ENCODE data around the gene COL6A5.
"Not testable (repeated sequence)": the region's sequence is repeated elsewhere in the genome, so short reads cannot be mapped to it uniquely, and the experiment has no call there.

COL6A5 gene

DNA sequence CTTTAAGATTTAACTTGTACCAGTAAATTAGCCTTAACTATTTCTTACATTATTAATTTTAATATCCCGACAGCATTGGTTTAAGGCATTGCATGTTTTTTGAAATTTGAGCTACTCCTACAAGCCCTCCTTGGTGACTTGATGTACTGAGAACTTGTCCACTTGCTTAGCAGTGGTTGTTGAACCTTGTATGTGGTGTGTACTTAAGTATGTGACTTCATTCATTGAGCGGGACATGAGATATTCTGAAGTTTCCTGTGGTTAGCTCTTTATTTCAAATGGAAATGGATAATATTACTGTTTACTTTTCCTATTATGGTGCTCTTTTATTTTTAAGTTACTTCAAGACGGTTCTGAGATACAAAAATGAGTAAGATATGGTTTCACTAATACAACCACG, 3.6 kb upstream of the COL6A5 start:
- DNase-seq (ENCODE audit: insufficient read length, low spot score) (no peak), FAIRE-seq (no peak)
- TF ChIP-seq SPI1 (IDR thresholded peaks at IDR 0.05; ENCODE audit: low read depth, low read length) (no peak), POLR2A (IDR thresholded peaks at IDR 0.05; ENCODE audit: low read depth, low read length) (no peak)

GRCh38 chr3:130342821-130343661, 2.4 kb upstream of the COL6A5 start:
- no peak for FAIRE-seq
- TF ChIP-seq SPI1 (IDR thresholded peaks at IDR 0.05; ENCODE audit: low read depth, low read length) (no peak), TAF1 (IDR thresholded peaks at IDR 0.05; ENCODE audit: low read depth, low read length) (no peak), POU2F2 (IDR thresholded peaks at IDR 0.05; ENCODE audit: low read depth, low read length) (no peak), POLR2AphosphoS5 (IDR thresholded peaks at IDR 0.05; ENCODE audit: low read depth, low read length) (no peak), PAX5 (IDR thresholded peaks at IDR 0.05; ENCODE audit: insufficient read depth, low read length, severe bottlenecking) (no peak), POLR2A (IDR thresholded peaks at IDR 0.05; ENCODE audit: low read depth, low read length) (no peak)
- no peak for DNase-seq (ENCODE audit: insufficient read length, low spot score)

- FAIRE-seq; DNase-seq (ENCODE audit: insufficient read length, low spot score): not testable (repeated sequence)
Observed at GRCh38 chr3:130348258-130348657, 2.8 kb downstream of the COL6A5 start.

DNA sequence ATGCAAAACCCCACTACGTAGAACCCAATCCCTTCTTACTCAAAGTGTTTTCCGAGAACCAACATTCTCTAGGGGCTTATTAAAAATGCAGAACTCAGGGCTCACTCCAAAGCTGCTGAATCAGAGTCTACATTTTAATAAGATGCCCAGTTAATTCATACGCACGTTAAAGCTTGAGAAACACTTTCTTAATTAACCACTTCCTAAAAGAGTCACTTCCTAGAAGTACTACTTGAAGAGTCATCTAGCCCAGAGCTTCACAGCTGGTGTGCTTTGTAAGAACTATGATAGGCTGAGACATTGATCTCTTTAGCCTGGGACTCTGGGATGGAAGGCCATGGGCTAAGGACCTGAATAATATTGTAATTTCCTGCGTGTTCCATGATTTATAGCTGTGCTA, 9.0 kb downstream of the COL6A5 start:
- no peak for TF ChIP-seq SPI1 (IDR thresholded peaks at IDR 0.05; ENCODE audit: low read depth, low read length)
- TF ChIP-seq POLR2AphosphoS5 (IDR thresholded peaks at IDR 0.05; ENCODE audit: low read depth, low read length) = no peak
- TF ChIP-seq POLR2A (IDR thresholded peaks at IDR 0.05; ENCODE audit: low read depth, low read length) = no peak
- no peak for TF ChIP-seq TAF1 (IDR thresholded peaks at IDR 0.05; ENCODE audit: low read depth, low read length)
- no peak for TF ChIP-seq PAX5 (IDR thresholded peaks at IDR 0.05; ENCODE audit: insufficient read depth, low read length, severe bottlenecking)
- no peak for TF ChIP-seq POU2F2 (IDR thresholded peaks at IDR 0.05; ENCODE audit: low read depth, low read length)
- DNase-seq (ENCODE audit: insufficient read length, low spot score) = no peak
- FAIRE-seq = no peak

GRCh38 chr3:130374033-130374432, 28.6 kb downstream of the COL6A5 start:
- no peak for DNase-seq (ENCODE audit: insufficient read length, low spot score)
- TF ChIP-seq TAF1 (IDR thresholded peaks at IDR 0.05; ENCODE audit: low read depth, low read length) (no peak), SPI1 (IDR thresholded peaks at IDR 0.05; ENCODE audit: low read depth, low read length) (no peak), PAX5 (IDR thresholded peaks at IDR 0.05; ENCODE audit: insufficient read depth, low read length, severe bottlenecking) (no peak), POLR2A (IDR thresholded peaks at IDR 0.05; ENCODE audit: low read depth, low read length) (no peak), POU2F2 (IDR thresholded peaks at IDR 0.05; ENCODE audit: low read depth, low read length) (no peak), POLR2AphosphoS5 (IDR thresholded peaks at IDR 0.05; ENCODE audit: low read depth, low read length) (no peak)
- FAIRE-seq = no peak

- no peak for TF ChIP-seq POLR2A (IDR thresholded peaks at IDR 0.05; ENCODE audit: low read depth, low read length)
- FAIRE-seq (no peak), DNase-seq (ENCODE audit: insufficient read length, low spot score) (no peak)
Observed at GRCh38 chr3:130374908-130375307, 29.4 kb downstream of the COL6A5 start.

DNA sequence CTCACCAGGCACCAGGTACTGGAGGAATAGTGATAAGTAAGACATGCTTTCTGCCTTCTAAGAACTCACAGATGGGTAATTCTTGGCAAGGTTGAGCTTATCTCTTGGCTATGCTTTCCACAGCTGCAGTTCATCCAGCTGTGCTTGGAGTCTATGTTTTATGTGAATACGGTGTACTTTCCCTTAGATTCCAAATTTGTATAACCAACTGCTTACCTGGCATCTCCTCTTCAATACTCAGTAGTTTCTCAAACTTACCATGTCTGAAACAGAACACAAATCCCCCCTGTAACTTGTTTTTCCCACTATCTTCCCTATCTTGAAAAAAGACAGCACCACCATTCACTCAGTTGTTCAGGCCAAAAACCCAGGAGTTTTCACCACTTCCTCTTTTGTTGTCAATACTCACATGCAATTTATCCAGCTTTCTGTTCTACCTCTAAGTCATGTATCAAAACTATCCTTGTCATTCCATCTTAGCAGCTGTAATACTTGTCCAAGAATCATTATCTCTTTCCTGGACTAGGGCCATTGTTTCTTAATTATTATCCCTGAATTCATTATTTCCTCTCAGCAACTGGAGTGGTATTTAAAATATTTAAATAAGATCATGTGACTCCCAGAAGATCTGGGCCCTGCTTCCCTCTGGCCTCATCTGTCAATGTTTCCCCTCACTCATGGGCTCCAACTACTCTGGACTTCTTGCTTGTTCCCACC, 32.6 kb downstream of the COL6A5 start:
- no peak for FAIRE-seq
- no peak for DNase-seq (ENCODE audit: insufficient read length, low spot score)
- no peak for TF ChIP-seq POU2F2 (IDR thresholded peaks at IDR 0.05; ENCODE audit: low read depth, low read length)
- TF ChIP-seq TAF1 (IDR thresholded peaks at IDR 0.05; ENCODE audit: low read depth, low read length) = no peak
- TF ChIP-seq SPI1 (IDR thresholded peaks at IDR 0.05; ENCODE audit: low read depth, low read length) = peak; percentile 75
- TF ChIP-seq POLR2A (IDR thresholded peaks at IDR 0.05; ENCODE audit: low read depth, low read length) = no peak
- TF ChIP-seq PAX5 (IDR thresholded peaks at IDR 0.05; ENCODE audit: insufficient read depth, low read length, severe bottlenecking) = no peak
- TF ChIP-seq POLR2AphosphoS5 (IDR thresholded peaks at IDR 0.05; ENCODE audit: low read depth, low read length) = no peak

- FAIRE-seq (no peak), DNase-seq (ENCODE audit: insufficient read length, low spot score) (no peak)
- TF ChIP-seq POLR2A (IDR thresholded peaks at IDR 0.05; ENCODE audit: low read depth, low read length) (no peak), SPI1 (IDR thresholded peaks at IDR 0.05; ENCODE audit: low read depth, low read length) (no peak), POU2F2 (IDR thresholded peaks at IDR 0.05; ENCODE audit: low read depth, low read length) (no peak), TAF1 (IDR thresholded peaks at IDR 0.05; ENCODE audit: low read depth, low read length) (no peak), PAX5 (IDR thresholded peaks at IDR 0.05; ENCODE audit: insufficient read depth, low read length, severe bottlenecking) (no peak), POLR2AphosphoS5 (IDR thresholded peaks at IDR 0.05; ENCODE audit: low read depth, low read length) (no peak)
Observed at GRCh38 chr3:130378677-130379191, 33.3 kb downstream of the COL6A5 start.

- no peak for DNase-seq (ENCODE audit: insufficient read length, low spot score)
- TF ChIP-seq SPI1 (IDR thresholded peaks at IDR 0.05; ENCODE audit: low read depth, low read length) (no peak), POLR2A (IDR thresholded peaks at IDR 0.05; ENCODE audit: low read depth, low read length) (no peak)
- no peak for FAIRE-seq
Observed at GRCh38 chr3:130379274-130379673, 33.8 kb downstream of the COL6A5 start.

DNA sequence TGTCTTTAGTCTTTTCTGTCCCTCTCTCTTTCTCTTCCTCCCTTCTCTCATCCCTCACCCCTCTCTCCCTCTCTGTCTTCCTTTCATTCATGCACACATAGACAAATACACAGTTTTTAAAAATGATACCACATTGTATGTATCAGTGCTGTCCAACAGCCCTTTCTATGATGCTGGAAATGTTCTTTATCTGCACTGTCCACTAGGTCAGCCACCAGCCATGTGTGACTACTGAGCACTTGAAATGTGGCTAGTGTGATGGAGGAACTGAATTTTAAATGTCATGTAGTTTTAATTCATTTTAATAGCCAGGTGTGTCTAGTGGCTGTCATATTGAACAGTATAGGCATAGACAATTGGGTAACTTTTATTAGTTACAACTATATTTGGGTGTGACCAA, 34.9 kb downstream of the COL6A5 start:
- TF ChIP-seq SPI1 (IDR thresholded peaks at IDR 0.05; ENCODE audit: low read depth, low read length) (no peak), PAX5 (IDR thresholded peaks at IDR 0.05; ENCODE audit: insufficient read depth, low read length, severe bottlenecking) (no peak), POLR2AphosphoS5 (IDR thresholded peaks at IDR 0.05; ENCODE audit: low read depth, low read length) (no peak), TAF1 (IDR thresholded peaks at IDR 0.05; ENCODE audit: low read depth, low read length) (no peak)
- FAIRE-seq (no peak), DNase-seq (ENCODE audit: insufficient read length, low spot score) (no peak)
